Aorta (tissue), 5 donors: ENCODE measurements around the gene SDCCAG8. TPM values are rescaled to one million over a fixed set of nuclear protein-coding genes. Genes with fewer than 3 reads are reported as not detected.

Experiments used
- ATAC-seq: fragments of 200-7000 bp; cut with Tn5 transposase; one replicate; pipeline ENCODE4 v1.9.1; 2022; ENCODE audit warnings: moderate library complexity; ENCODE audit not compliant: low FRiP score
- DNase-seq, 2 donors: peaks; one replicate each; pipeline ENCODE4 v3.0.0-alpha.2; 2020
- H3K27ac ChIP-seq, 2 donors: one replicate each; pipeline ENCODE4 v1.5.1; 2013; ENCODE audit warnings: low read length in 2 of 2, mild to moderate bottlenecking in 2 of 2, moderate library complexity in 2 of 2, control low read depth in 1 of 2, inconsistent platforms in 1 of 2, low read depth in 1 of 2
- H3K27me3 ChIP-seq, 2 donors: one replicate each; pipeline ENCODE4 v1.6.1; 2013; ENCODE audit warnings: control low read depth in 1 of 2, low read length in 1 of 2, mild to moderate bottlenecking in 1 of 2, moderate library complexity in 1 of 2; ENCODE audit not compliant: insufficient read depth in 2 of 2, control insufficient read depth in 1 of 2
- H3K36me3 ChIP-seq, 2 donors: one replicate each; pipeline ENCODE4 v1.6.1; 2013; ENCODE audit warnings: control low read depth in 1 of 2, low read length in 1 of 2, mild to moderate bottlenecking in 1 of 2; ENCODE audit not compliant: insufficient read depth in 2 of 2, control insufficient read depth in 1 of 2
- H3K4me1 ChIP-seq, 2 donors: one replicate each; pipeline ENCODE4 v1.6.1; 2013; ENCODE audit warnings: low read length in 2 of 2, control low read depth in 1 of 2, mild to moderate bottlenecking in 1 of 2, moderate library complexity in 1 of 2; ENCODE audit not compliant: insufficient read depth in 2 of 2, control insufficient read depth in 1 of 2
- H3K4me3 ChIP-seq, 2 donors: one replicate each; pipeline ENCODE4 v1.5.1; 2013; ENCODE audit warnings: low read length in 2 of 2, control low read depth in 1 of 2, mild to moderate bottlenecking in 1 of 2
- H3K9me3 ChIP-seq: one replicate; pipeline ENCODE4 v1.6.1; 2013; ENCODE audit warnings: mild to moderate bottlenecking, low read length; ENCODE audit not compliant: control insufficient read depth
- WGBS, 2 donors: extraction: QIAGEN DNeasy Blood & Tissue Kit; methylation state at CpG; one replicate each; pipeline ENCODE4 v1.1.7; 2013; 5-methylcytosine and 5-hydroxymethylcytosine counted together
- intact Hi-C, 2 donors: fragments of 100-400 bp; cut with DNase I; formaldehyde crosslinking; loops; one replicate each; pipeline versions ENCODE4 v1.14.2 to v1.15.0; 2022
- polyA plus RNA-seq, 2 donors: library from polyadenylated mRNA; stranded (reverse); fragments of 200-250 nt; gene quantifications; one replicate each; pipeline ENCODE4 v1.2.3, GENCODE V29; 2013
- total RNA-seq, 2 donors: library from RNA; stranded (reverse); fragmentation: NEBNext Ultra II Directional; extraction: Animal tissue kit (Norgen Biotek cat#: 25700); gene quantifications; one replicate each; pipeline ENCODE4 v1.2.1, GENCODE V29; 2021
- donor health status: healthy with polysubstance abuse.
- donor health status: Bipolar disorder and iron deficiency.
- donor health status: DM: no; HTN: no; CAD: no.
- donor health status: DM: no; HTN: no; CAD: no.
- donor health status: DM: yes; HTN: yes; CAD: no.

The SDCCAG8 gene
- total and polyA plus RNA-seq, 4 donors = 23.2 to 93.4 (median 32.1) TPM

GRCh38 chr1:243250102-243250501, 5.7 kb upstream of the SDCCAG8 start:
- H3K27me3 ChIP-seq = no peaks in the 10 kb centered on the region
- H3K4me1 ChIP-seq = peaks cover 3 to 5% of the 10 kb centered on the region in 2 donors
- intact Hi-C loops = no loop called here
- no peak for DNase-seq
- H3K27ac ChIP-seq = no peak overlapping the region
- no peak for ATAC-seq
- no peak overlapping the region for H3K4me3 ChIP-seq
- H3K9me3 ChIP-seq = no peaks in the 10 kb centered on the region
- no peaks in the 10 kb centered on the region for H3K36me3 ChIP-seq
- WGBS, 2 donors = 56 to 61% methylated on average over 3 of the region's 3 CpGs

DNA sequence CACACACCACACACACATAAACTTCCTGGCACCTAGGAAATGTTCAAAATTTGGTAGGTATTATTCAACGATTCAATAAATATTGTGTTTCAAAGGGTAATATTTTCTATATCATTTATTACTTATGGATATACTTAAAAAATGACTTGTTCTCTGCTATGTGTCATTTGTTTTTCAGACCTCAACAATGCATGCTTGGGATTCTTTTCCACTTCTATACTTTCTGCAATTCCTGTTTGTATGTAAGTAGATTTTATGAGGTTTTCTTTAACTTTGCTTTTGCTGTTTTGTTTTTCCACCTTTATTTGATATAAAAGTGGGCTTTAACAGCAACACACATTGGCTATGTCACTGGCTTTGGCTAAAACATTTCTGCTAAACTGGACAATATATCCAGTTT, 4.3 kb upstream of the SDCCAG8 start:
- no peak for DNase-seq
- Histone ChIP-seq H3K4me1 (peaks cover 3 to 5% of the 10 kb centered on the region in 2 donors), H3K27me3 (no peaks in the 10 kb centered on the region), H3K27ac (no peak overlapping the region), H3K9me3 (no peaks in the 10 kb centered on the region), H3K4me3 (no peak overlapping the region), H3K36me3 (no peaks in the 10 kb centered on the region)
- intact Hi-C loops = no loop called here
- ATAC-seq = no peak
- 27 to 28% methylated on average over 1 of the region's 1 CpG for WGBS, 2 donors

DNA sequence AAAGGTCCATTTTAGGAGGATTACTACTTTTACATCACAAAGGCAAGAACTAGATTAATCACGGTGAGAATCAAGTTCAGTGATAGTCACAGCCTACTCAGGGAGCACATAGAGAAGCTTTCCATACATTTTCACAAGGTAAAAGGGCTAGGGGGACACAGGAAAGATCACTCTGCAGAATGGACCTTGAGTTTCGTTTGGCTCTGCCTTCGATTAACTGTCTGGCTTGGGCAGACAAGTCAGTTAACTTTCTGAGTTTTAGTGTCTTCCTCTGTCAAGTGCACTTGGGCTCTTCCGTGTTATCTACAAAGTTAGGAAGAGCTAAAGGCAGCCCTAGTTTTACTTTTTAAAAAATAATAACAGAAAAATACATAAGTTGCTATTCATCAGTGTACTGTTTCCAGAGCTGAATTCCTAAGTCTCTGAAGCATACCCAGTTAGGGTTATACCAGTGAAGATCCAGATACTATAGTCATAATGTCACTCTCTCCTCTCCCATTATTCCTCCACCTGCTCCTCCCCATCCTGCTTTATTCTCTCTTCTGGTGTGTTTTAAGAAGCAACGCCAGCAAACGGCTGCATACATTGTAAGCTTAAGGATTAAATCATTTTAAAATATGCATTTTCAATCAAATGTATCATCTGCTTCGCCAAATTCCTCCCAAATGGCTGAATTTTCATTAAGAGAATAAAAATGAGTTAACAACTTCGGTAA, 2.5 kb upstream of the SDCCAG8 start:
- H3K4me3 ChIP-seq = peak overlapping the region; percentile 58 to 86
- intact Hi-C loops = no loop called here
- no peaks in the 10 kb centered on the region for H3K9me3 ChIP-seq
- no peak for DNase-seq
- H3K4me1 ChIP-seq = peaks cover 1 to 2% of the 10 kb centered on the region in 2 donors
- no peaks in the 10 kb centered on the region for H3K27me3 ChIP-seq
- no peak overlapping the region for H3K27ac ChIP-seq
- no peak for ATAC-seq
- no peaks in the 10 kb centered on the region for H3K36me3 ChIP-seq
- 5 to 6% methylated on average over 8 of the region's 8 CpGs for WGBS, 2 donors

GRCh38 chr1:243253926-243254232, 2.0 kb upstream of the SDCCAG8 start:
- Histone ChIP-seq H3K4me3 (peak overlapping the region; percentile 58 to 86), H3K27ac (no peak overlapping the region), H3K27me3 (no peaks in the 10 kb centered on the region), H3K36me3 (no peaks in the 10 kb centered on the region), H3K9me3 (no peaks in the 10 kb centered on the region), H3K4me1 (no peaks in the 10 kb centered on the region)
- ATAC-seq (no peak), DNase-seq (no peak)
- intact Hi-C loops = no loop called here
- WGBS, 2 donors = 1% methylated on average over 4 of the region's 4 CpGs

GRCh38 chr1:243254233-243254926, 1.5 kb upstream of the SDCCAG8 start:
- Histone ChIP-seq H3K27ac (peak overlapping the region; percentile 59 to 81), H3K4me1 (no peaks in the 10 kb centered on the region), H3K27me3 (no peaks in the 10 kb centered on the region), H3K36me3 (no peaks in the 10 kb centered on the region), H3K4me3 (peak overlapping the region; percentile 58 to 86), H3K9me3 (no peaks in the 10 kb centered on the region)
- 0% methylated on average over 37 to 50 of the region's 50 CpGs for WGBS, 2 donors
- intact Hi-C loops = no loop called here
- peak; percentile 54 for ATAC-seq
- DNase-seq = peak; percentile 85 to 89

DNA sequence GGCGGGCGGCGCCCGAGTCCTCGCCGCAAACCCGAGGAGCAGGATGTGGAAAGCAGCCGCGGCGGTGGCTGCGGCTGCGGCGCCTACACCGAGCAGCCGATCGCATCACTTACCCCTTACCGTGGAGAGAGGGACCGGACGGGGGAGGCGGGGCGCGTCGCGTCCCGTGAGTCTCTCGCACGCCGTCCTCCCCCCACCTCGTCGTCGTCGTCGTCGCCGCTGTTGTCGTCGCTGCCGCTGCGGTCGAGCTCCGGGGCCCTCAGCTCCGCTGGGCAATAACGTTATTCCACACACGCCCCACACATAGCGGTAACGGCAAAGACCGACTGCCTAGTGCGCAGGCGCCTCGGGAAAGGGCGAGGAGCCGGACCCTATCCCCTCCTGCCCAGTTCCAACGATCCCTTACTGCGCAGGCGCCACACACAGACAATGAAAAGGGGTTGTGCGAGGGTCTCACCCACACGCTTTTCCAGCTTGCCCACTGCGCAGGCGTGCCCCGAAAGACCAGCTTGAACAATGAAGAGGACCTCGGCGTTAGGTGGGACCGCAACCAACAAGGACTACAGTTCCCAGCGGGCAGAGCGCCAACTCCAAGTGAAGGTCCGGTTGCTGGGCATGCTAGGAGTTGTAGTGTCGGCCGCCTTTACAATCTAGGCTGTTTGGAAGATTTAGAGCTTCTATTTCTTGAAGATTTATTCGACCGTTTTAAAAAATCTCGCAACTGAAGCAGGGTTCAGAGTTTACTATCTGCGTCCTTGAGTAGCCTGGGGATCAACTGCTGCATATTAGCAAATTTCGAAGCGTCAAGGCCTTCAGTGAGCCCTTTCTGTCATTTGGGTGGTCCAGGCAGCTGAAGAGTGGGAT, 682 bp upstream of the SDCCAG8 start, which contains the start of gene CEP170:
Gene CEP170, minus strand, starts transcription at position 355 of the 864 bp plus-strand sequence. CDS start 30,001 bp downstream, outside the sequence.
- Histone ChIP-seq H3K9me3 (no peaks in the 10 kb centered on the region), H3K27ac (peak within 1 kb of the TSS; percentile 59 to 81), H3K36me3 (no peaks in the 10 kb centered on the region), H3K4me1 (no peaks in the 10 kb centered on the region), H3K27me3 (no peaks in the 10 kb centered on the region), H3K4me3 (peak within 1 kb of the TSS; percentile 58 to 86)
- intact Hi-C loops = no loop called here
- 0% methylated on average over 71 to 74 of the region's 74 CpGs for WGBS, 2 donors
- ATAC-seq (peak; percentile 93), DNase-seq (peak; percentile 96 to 97)

DNA sequence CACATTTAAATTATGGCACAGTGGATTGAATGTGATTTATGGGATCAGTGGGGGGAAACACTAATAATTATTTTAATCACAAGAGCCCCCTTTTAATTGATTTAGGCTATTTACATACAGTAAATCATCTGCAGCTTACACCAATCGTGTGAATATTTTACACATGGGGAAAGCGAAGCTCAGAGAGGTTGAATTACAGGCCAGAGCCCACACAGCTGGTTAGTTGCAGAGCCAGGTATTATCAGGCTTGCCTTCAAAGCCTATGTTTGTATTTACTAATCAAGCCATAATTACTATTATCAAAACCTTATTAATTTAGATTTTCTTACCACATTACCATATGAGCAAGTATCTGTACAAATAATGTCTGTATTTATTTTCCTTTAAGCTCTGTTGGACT, 749 bp downstream of the SDCCAG8 start:
- DNase-seq = no peak
- WGBS, 2 donors = 34 to 40% methylated on average over 2 of the region's 2 CpGs
- no peak for ATAC-seq
- Histone ChIP-seq H3K27me3 (no peaks in the 10 kb centered on the region), H3K36me3 (no peaks in the 10 kb centered on the region), H3K4me1 (peaks cover 0 to 2% of the 10 kb centered on the region in 2 donors), H3K4me3 (peak overlapping the region; percentile 22 to 84), H3K9me3 (no peaks in the 10 kb centered on the region), H3K27ac (no peak overlapping the region)
- intact Hi-C loops = no loop called here

DNA sequence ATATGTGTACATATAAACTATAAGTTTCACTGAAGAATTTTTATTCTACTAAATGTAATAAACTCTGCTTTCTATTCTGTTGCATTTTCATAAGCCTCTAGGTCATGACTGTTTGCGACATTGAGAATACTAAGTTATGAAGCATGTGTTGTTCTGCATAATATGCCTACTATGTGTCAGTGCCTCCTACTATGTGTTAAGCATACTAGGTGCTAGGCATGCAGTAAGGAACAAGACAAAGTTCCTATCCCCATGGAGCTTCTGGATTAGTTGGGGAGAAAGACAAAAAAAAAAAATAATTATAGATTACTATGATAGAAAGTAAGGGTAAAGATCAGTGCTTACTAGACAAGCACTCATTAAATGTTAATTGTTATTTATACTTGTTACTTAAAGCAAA, 1.3 kb downstream of the SDCCAG8 start:
- H3K27me3 ChIP-seq = no peaks in the 10 kb centered on the region
- no peaks in the 10 kb centered on the region for H3K9me3 ChIP-seq
- H3K4me3 ChIP-seq = no peak overlapping the region
- WGBS, 2 donors = 96 to 97% methylated on average over 1 of the region's 1 CpG
- peaks cover 0 to 2% of the 10 kb centered on the region in 2 donors for H3K4me1 ChIP-seq
- ATAC-seq (no peak), DNase-seq (no peak)
- intact Hi-C loops = no loop called here
- no peaks in the 10 kb centered on the region for H3K36me3 ChIP-seq
- H3K27ac ChIP-seq = no peak overlapping the region
